Measurements from ENCODE around the gene EDDM13. TPM values are rescaled to one million over a fixed set of nuclear protein-coding genes. Genes with fewer than 3 reads are reported as not detected.
"Not testable (repeated sequence)": the region's sequence is repeated elsewhere in the genome, so short reads cannot be mapped to it uniquely, and the experiment has no call there.

Gene EDDM13, protein sequence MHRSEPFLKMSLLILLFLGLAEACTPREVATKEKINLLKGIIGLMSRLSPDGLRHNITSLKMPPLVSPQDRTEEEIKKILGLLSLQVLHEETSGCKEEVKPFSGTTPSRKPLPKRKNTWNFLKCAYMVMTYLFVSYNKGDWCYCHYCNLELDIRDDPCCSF
- polyA plus RNA-seq: 1 to 10 TPM in 1 of 3 donors, under 1 TPM in 1, not detected in 1; 0.32 to 1.2 TPM

DNA sequence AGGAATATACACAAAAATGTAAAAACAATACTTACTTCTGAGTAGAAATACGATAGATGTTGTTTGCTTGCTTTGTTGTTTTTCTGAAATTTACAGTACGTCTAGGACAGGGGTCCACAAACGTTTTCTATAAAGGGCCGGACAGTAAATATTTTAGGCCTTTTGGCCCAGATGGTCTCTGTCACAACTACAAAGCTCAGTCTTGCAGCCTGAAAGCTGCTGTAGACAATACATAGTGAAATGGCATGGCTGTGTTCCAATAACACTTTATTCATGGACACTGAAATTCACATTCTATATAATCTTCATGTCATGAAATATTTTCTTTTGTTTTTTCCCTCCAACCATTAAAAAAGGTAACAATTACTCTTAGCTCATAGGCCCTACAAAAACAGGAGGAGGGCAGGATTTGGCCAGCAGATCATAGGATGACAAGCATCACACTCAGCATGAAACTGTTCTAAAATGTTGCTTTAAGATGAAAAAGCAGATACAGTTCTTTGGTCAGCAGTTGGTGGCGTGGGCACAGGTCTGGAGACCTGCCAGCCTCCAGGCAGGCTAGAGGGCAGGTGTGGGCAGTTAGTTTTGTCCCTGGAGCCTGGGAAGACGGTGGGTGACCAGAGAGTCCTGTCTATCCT is at the start of gene EDDM13:
Gene EDDM13 (plus strand): TSS at position 588 of the 638 bp plus-strand sequence. CDS start 87 bp downstream, outside the sequence.
- 78 to 87% (median 81%) methylated on average over 6 of the region's 6 CpGs for WGBS, 3 donors
- H3K27ac ChIP-seq (ENCODE audit: low read depth, low read length): no peak within 1 kb of the TSS

DNA sequence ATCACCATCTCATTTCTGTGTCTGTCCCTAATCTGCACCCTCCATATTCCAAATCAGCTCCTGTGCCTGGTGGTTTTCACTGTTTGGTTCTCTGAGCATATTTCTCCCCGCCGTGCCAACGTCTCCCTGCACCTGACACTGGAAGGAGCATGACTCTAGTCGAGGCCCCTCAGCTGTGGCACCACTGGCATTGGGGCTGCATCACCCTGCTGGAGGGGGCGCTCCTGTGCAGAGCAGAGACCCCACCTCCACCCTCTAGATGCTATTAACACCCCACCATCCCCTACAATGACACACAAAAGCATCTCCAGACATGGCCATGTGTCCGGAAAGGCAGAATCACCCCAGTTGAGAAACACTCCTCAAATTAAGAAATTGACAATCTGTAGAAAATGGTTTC is 49.6 kb upstream of the EDDM13 start:
- H3K27ac ChIP-seq (ENCODE audit: low read depth, low read length): no peak overlapping the region
- 76 to 81% (median 80%) methylated on average over 6 of the region's 6 CpGs for WGBS, 3 donors

DNA sequence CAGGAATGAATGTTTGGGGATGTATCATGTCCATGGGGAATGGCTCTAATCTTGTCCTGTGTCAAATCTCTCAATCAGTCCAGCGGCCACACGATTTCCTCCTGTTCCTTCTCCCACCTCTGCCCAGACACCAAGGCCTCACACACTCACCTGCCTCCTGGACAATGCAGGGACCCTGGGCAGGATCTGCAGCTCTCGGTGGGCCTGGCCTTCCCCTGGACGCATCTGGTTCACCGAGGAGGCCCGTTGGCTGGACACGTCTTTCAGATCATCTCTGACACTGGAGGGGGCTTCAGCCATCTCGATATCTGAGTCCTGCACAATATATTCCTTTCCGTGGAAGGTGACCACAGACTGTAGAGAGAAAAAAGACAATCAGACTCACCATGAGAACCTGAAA is 49.1 kb upstream of the EDDM13 start:
- WGBS, 3 donors: 85 to 94% (median 92%) methylated on average over 9 of the region's 9 CpGs
- no peak overlapping the region for H3K27ac ChIP-seq (ENCODE audit: low read depth, low read length)

DNA sequence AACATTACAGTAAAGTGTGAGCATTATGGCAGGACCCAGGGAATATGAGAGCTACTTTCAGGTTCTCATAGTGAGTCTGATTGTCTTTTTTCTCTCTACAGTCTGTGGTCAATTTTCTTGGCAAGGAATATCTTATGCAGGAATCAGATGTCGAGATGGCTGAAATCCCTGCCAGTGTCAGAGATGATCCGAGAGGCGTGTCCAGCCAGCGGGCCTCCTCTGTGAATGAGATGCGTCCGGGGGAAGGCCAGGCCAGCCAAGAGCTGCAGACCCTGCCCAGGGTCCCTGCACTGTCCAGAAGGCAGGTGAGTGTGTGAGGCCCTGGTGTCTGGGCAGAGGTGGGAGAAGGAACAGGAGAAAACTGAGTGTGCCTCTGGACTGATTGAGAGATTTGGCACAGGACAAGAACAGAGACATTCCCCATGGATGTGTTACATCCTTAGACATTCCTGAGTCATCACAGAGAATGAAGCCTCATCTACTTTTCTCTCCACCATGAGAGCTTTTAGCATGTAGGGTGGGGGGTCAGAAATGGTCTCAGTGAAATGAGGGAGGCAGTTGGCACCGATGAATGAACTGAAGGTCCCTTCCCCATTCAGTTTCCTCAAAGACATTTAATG is 27.3 kb upstream of the EDDM13 start:
- H3K27ac ChIP-seq (ENCODE audit: low read depth, low read length): no peak overlapping the region
- 78 to 88% (median 84%) methylated on average over 7 of the region's 7 CpGs for WGBS, 3 donors

DNA sequence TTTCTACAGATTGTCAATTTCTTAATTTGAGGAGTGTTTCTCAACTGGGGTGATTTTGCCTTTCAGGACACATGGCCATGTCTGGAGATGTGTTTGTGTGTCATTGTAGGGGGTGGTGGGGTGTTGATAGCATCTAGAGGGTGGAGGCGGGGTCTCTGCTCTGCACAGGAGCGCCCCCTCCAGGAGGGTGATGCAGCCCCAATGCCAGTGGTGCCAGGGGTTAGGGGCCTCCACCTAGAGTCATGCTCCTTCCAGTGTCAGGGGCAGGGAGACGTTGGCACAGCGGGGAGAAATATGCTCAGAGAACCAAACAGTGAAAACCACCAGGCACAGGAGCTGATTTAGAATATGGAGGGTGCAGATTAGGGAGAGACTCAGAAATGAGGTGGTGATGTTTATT is 26.8 kb upstream of the EDDM13 start:
- WGBS, 3 donors: 79 to 98% (median 93%) methylated on average over 3 to 4 of the region's 4 CpGs
- not testable (repeated sequence) for H3K27ac ChIP-seq (ENCODE audit: low read depth, low read length)

DNA sequence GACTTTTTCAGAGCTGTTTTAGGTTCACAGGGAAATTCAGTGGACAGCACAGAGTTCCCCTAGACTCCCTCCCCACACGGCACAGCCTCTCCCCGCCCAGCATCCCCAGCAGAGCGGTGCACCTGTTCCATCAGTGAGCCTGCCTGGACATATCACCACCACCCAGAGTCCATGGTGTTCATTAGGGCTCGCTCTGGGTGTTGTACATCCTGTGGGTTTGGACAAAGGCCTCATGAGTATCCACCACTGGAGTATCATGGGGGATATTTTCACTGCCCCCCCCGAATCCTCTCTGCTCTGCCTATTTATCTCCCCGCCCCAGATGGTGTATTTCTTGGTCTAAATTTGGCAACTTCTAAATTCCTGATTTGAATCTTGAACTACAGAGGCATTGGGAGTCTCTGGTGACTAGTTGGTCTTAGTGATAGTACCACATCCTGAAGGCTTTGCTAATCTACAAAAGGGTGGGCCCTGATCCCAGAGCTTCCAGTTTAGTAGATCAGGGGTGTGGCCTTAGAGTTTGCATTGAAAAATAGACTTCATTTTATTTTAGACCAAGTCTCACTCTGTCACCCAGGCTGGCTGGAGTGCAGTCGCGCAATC is 23.7 kb upstream of the EDDM13 start:
- 93 to 94% (median 94%) methylated on average over 7 to 8 of the region's 8 CpGs for WGBS, 3 donors
- not testable (repeated sequence) for H3K27ac ChIP-seq (ENCODE audit: low read depth, low read length)

DNA sequence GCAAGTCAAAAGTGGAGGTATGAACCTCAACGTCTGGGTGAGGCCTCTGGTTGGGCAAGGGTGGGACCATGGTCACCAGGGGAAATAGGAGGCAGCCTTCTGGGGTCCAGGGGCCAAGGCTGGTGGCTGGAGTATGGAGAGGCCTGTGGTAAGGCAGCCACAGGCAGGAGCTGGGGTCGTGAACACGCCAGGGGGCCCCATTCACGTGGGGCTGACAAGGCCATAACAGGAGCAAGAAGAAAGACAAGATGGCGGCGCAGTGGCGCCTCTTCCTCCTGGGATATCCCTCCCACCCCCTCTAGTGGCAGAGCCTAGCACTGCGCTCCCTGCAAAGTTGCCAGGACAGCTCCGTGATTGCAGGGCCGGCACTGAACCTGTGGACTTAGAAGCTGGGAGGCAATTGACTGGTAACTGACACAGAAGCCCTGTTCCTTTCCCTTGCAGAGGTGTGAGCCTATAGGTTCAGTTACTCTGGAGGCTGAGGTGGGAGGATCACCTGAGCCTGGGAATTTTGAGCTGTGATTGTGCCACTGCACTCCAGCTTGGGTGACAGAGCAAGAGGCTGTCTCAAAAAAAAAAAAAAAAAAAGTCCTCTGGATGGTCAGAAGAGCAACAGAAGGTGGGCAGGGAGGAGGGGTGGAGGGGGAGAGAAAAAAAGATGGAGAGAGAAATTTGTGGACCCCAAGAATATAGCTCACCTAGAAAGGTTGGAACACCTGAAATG is 19.7 kb upstream of the EDDM13 start:
- H3K27ac ChIP-seq (ENCODE audit: low read depth, low read length): no peak overlapping the region
- WGBS, 3 donors: 26 to 41% (median 34%) methylated on average over 10 of the region's 10 CpGs

DNA sequence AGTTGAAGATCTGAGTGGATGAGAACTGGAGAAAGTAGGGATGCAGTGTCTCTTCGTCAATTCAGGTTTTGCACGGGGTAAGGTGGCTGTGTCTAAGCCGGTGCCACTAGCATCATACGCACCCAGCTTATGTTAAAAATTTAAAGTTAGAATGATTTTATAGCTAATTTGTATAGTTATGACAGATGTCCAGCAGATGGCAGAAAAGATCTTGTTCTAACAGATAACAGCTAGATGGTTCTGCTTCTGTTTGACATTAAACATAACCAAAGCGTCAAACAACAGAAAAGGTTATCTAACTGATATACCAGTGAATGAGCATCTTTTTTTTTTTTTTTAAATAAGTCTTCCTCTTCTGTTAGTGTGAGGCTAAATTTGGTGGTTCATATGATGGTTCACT is 18.8 kb upstream of the EDDM13 start:
- H3K27ac ChIP-seq (ENCODE audit: low read depth, low read length): no peak overlapping the region
- WGBS, 3 donors: 45 to 55% (median 51%) methylated on average over 5 of the region's 5 CpGs

DNA sequence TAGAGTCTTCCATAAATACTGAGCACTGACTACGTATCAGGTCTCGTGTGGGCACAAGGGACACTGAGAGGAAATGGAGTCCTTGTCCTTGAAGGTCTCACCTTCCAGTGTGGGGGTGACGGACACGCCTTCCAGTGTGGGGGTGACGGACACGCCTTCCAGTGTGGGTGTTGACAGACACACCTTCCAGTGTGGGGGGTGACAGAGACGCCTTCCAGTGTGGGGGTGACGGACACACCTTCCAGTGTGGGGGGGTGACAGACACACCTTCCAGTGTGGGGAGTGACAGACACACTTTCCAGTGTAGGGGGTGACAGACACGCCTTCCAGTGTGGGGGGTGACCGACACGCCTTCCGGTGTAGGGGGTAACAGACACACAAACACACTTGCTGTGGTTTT is 14.3 kb upstream of the EDDM13 start:
- WGBS, 3 donors: 79 to 92% (median 88%) methylated on average over 12 of the region's 12 CpGs
- no peak overlapping the region for H3K27ac ChIP-seq (ENCODE audit: low read depth, low read length)

DNA sequence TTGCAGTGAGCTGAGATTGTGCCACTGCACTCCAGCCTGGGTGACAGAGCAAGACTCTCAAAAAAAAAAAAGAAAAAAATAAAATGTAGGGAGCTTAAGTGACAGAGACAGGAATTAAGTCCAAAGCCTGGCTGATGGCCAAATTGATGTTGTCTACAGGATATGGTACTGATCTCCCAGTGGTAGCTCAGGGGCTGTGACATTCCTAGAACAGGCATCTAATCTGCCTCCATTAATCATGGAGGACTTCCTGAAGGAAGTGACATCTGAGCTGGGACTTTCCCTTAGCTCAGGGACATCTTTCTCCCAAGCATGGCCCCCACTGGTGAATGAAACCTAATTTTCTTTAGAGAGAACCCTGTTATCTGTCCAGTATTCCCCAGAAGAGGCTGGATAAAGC is 11.4 kb upstream of the EDDM13 start:
- no peak overlapping the region for H3K27ac ChIP-seq (ENCODE audit: low read depth, low read length)

DNA sequence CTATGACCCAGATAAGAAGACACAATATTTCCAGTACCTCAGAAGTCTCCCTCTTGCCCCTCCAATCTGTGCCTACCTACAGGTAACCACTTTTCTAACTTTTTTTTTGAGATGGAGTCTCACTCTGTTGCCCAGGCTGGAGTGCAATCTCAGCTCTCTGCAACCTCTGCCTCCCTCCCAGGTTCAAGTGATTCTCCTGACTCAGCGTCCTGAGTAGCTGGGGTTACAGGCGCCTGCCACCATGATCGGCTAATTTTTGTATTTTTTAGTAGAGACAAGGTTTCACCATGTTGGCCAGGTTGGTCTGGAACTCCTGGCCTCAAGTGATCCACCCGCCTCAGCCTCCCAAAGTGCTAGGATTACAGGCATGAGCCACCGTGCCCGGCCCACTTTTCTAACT is 10.6 kb upstream of the EDDM13 start:
- 94 to 96% (median 95%) methylated on average over 6 of the region's 6 CpGs for WGBS, 3 donors
- H3K27ac ChIP-seq (ENCODE audit: low read depth, low read length): not testable (repeated sequence)

DNA sequence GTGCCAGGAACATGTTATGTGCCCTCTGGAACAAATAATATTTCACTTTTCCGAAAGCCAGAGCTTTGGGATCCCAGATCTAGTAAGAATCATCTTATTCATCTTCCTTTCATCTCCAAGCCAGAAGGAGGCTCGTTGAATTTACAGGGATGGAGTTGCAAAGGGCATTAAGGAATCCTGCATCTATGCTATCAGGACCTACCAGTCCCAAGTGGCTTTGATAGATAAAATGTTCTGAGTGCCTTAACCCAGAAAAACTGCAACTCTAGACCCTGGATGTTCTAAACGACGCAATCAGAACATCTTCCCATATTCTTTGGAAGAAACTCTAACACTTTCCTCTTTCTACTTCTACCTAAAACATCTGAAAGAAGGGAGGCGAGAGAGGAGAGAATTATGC is 9.2 kb upstream of the EDDM13 start:
- 79 to 88% (median 84%) methylated on average over 5 of the region's 5 CpGs for WGBS, 3 donors

DNA sequence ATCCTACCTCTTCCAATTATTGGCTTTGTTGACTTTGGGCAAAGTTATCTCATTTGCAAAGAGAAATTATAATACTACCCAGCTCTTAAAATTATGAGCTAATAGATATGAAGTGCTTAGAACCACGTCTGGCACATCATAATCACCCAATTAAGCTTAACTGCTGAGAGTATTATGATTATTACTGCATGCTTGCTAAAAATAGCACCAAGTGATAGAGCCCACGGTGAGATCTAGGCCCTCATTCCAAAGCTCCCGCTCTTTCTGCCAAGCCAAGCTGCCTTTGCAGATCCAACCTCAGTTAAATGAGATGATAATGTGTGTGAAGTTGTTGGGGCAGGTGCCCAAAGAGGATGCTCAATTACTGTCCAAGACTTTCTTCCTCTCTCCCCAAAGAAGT is 6.5 kb upstream of the EDDM13 start:
- no peak overlapping the region for H3K27ac ChIP-seq (ENCODE audit: low read depth, low read length)
- 54 to 80% (median 61%) methylated on average over 3 of the region's 3 CpGs for WGBS, 3 donors

More for the DNA sequence above, 9.2 kb upstream of the EDDM13 start:
- H3K27ac ChIP-seq (ENCODE audit: low read depth, low read length): no peak overlapping the region

DNA sequence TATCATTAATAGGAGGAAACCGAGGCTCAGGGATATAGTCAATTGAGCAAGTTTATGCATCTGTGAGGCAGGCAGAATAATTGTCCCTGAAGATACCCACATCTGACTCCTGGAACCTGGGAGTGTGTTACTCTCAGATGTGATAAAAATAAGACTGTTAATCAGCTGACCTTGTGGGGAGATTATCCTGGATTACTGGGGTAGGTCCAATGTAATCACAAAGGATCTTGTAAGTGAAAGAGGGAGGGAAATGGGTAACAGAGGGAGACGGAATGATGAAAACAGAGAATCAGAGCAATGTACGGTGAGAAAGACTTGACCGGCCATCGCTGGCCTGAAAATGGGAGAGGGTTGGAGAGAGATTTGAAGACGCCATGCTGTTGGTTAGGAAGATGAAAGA is 3.2 kb upstream of the EDDM13 start:
- 80 to 97% (median 89%) methylated on average over 6 of the region's 6 CpGs for WGBS, 3 donors
- no peak overlapping the region for H3K27ac ChIP-seq (ENCODE audit: low read depth, low read length)

DNA sequence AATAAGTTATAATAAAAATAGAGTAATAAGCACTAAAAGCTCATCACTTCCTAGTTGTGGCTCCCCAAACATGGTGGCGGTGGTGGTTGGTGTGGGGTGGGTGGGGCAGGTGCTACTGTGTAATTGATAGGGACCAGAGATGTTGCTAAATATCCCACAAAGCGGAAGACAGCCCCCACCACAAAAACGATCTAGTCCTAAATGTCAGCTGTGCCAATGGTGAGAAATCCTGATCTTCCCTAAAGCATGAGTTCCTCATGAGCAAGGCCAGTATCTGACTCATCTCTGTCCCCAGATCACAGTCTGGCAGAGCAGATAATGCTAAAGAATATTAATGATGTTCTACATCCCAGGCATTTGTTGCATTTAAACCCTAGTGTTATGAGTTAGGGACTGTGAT is 1.9 kb upstream of the EDDM13 start:
- H3K27ac ChIP-seq (ENCODE audit: low read depth, low read length): no peak overlapping the region
- 48 to 94% (median 53%) methylated on average over 3 of the region's 3 CpGs for WGBS, 3 donors

DNA sequence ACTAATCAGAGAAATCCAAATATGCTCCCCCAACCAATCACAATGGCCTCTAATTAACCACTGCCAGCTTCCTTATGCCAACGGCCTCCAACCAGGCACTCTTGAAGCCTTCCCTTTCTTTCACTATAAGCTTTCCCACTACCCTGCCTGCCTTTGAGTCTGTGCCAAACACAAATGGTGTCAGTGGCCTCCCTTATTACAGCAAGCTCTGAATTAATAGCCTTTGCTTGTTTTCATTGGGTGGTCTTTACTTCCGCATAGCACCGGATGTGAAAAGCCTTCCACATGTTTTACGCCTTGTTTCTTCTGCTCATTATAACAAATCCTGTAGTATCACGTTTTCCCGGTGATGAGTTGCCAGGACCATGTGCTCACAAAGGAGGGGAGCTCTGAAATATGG is 1.4 kb upstream of the EDDM13 start:
- 45 to 89% (median 66%) methylated on average over 6 of the region's 6 CpGs for WGBS, 3 donors

DNA sequence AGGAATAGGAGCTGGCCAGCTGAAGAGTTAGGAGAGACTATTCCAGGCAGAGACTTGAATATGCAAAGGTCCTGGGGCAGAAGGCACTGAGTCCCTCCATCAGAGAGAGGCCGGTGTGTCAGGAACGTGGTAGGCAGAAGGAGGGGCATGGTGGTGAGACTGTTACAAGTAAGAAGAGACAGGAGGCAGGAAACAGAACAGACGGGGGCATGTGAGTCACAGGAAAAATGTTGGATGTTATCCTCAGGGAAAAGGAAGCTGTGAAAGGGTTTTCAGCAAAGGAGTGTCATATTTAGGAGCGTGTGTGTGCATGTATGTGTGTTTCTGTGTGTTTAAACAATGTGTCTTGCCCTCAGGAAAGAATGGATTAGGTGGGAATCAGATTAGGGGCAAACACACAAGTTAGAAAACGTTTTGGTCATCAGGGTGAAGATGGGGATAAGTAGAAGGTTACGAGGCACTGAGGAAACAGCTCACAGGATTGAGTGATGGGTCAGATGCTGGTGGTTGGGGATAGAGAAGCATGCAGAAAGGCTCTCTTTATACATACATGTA is 1.1 kb downstream of the EDDM13 start:
- H3K27ac ChIP-seq (ENCODE audit: low read depth, low read length): no peak overlapping the region
- 41 to 61% (median 48%) methylated on average over 6 of the region's 6 CpGs for WGBS, 3 donors

More for the DNA sequence above, 1.4 kb upstream of the EDDM13 start:
- H3K27ac ChIP-seq (ENCODE audit: low read depth, low read length): no peak overlapping the region

DNA sequence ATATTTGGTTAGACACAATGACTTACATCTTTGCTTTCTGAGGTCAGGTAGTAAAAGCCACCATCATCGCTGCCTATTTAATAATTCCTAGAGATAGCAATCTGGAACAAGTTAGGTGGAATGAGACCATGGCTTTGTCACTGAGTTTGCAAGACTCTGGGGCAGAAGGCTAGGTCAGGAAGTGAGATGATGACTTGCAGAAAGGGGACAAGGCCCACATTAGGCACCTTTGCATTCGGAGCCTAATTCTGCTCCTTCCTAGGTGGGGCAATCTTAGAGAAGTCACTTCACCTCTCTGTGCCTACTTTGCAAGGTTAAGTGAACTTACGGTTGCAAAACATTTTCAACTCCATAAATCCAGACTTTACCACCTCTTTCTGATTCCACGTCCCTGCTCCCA is 10.3 kb downstream of the EDDM13 start:
- no peak overlapping the region for H3K27ac ChIP-seq (ENCODE audit: low read depth, low read length)
- 88 to 94% (median 89%) methylated on average over 4 of the region's 4 CpGs for WGBS, 3 donors

DNA sequence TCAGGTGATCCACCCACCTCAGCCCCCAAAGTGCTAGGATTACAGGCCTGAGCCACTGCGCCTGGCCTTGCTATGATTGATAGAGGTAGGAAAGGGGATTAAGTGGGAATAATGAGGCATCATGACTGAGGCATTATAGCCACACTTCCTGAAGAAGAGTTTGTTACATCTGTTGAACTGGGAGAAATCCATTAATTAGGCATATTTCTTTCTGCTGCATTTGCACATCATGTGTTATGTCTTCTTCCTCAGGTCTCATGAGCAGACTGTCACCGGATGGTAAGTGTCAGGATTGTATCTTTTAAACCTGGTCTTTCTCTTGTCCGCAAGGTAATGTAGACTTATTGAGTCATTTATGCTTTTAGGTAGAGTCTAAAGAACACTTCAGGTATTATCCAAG is 12.2 kb downstream of the EDDM13 start:
- 95 to 97% (median 96%) methylated on average over 3 of the region's 3 CpGs for WGBS, 3 donors
- no peak overlapping the region for H3K27ac ChIP-seq (ENCODE audit: low read depth, low read length)
